Measurements from ENCODE around the gene RAD51B.

DNA sequence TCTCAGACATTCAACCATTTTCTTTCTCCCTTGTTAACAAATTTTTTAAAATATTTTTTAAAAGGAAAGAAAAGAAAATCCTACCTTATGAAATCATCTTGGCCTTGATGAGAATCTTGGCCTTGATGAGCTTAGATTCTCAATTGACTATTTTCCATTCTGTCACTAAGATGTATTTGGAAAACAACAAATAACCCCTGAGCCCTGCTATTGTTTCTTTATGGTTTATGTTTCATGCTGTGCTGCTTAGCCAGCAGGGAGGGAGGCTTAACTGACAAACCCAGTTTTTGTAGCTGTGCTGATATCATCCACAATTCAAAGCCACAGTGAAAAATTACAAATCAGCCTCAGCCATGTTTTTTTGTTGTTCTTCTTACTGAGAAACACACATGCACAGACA is 404.1 kb downstream of the RAD51B start:
- TF ChIP-seq ZNF274 (IDR thresholded peaks at IDR 0.05; ENCODE audit: borderline replicate concordance, low read depth, low read length): no peak
- TF ChIP-seq ZBTB7A (IDR thresholded peaks at IDR 0.05; ENCODE audit: borderline replicate concordance, control insufficient read depth, low read depth, low read length): no peak
- TF ChIP-seq SRSF3 (IDR thresholded peaks at IDR 0.05; ENCODE audit: insufficient read depth, low read length): no peak
- no peak for TF ChIP-seq ZNF785 (CRISPR knock-in tag; IDR thresholded peaks at IDR 0.05)
- no peak for TF ChIP-seq FIP1L1 (IDR thresholded peaks at IDR 0.05; ENCODE audit: low read depth, low read length, poor library complexity, severe bottlenecking)
- no peak for TF ChIP-seq CBFB (CRISPR knock-in tag; IDR thresholded peaks at IDR 0.05)
- TF ChIP-seq, protein P1, sequence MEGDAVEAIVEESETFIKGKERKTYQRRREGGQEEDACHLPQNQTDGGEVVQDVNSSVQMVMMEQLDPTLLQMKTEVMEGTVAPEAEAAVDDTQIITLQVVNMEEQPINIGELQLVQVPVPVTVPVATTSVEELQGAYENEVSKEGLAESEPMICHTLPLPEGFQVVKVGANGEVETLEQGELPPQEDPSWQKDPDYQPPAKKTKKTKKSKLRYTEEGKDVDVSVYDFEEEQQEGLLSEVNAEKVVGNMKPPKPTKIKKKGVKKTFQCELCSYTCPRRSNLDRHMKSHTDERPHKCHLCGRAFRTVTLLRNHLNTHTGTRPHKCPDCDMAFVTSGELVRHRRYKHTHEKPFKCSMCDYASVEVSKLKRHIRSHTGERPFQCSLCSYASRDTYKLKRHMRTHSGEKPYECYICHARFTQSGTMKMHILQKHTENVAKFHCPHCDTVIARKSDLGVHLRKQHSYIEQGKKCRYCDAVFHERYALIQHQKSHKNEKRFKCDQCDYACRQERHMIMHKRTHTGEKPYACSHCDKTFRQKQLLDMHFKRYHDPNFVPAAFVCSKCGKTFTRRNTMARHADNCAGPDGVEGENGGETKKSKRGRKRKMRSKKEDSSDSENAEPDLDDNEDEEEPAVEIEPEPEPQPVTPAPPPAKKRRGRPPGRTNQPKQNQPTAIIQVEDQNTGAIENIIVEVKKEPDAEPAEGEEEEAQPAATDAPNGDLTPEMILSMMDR (IDR thresholded peaks at IDR 0.05 in 2 of 3, conservative IDR thresholded peaks at IDR 0.05 in 1 of 3; ENCODE audit: insufficient read depth in 2 of 3, low read depth in 1 of 3, low read length in 3 of 3): no peak
- no peak for TF ChIP-seq RB1 (IDR thresholded peaks at IDR 0.05; ENCODE audit: low read depth)
- no peak for TF ChIP-seq ETV1 (tag; conservative IDR thresholded peaks at IDR 0.05; ENCODE audit: low read depth)
- TF ChIP-seq SMAD4 (CRISPR knock-in tag; conservative IDR thresholded peaks at IDR 0.05): no peak
- TF ChIP-seq NR3C1 (CRISPR knock-in tag; IDR thresholded peaks at IDR 0.05): no peak
- TF ChIP-seq POLR2A (conservative IDR thresholded peaks at IDR 0.05): no peak

Measured in K562 (cell line).